ENCODE results near the gene PACS1. TPM values are rescaled to one million over a fixed set of nuclear protein-coding genes. Genes with fewer than 3 reads are reported as not detected.

Gene PACS1
- polyA plus RNA-seq, 3 donors = 8.1 to 36.8 (median 12.4) TPM

DNA sequence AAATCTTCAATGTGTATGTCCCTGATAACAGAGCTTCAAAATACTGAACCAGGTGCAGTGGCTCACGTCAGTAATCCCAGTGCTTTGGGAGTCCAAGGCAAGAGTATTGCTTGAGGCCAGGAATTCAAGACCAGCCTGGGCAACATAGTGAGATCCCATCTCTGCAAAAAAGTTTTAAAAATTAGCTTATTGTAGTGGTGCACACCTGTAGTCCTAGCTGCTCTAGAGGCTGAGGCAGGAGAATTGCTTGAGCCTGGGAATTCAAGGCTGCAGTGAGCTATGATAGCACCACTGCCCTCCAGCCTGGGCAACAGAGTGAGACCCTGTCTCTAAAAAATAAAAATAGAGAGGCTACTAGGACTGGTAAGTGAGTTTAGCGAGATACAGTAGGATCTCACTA, 84.0 kb downstream of the PACS1 start:
- H3K4me3 ChIP-seq (replicated peaks in 1 of 3; ENCODE audit: low read depth in 2 of 3, low read length in 3 of 3) = no peak overlapping the region
- H3K9me3 ChIP-seq (replicated peaks in 1 of 2; ENCODE audit: control insufficient read depth in 1 of 2, insufficient read depth in 1 of 2, low read length in 2 of 2) = no peaks in the 10 kb centered on the region
- H4K20me1 ChIP-seq (ENCODE audit: insufficient read depth, low read length) = peaks cover 27% of the 10 kb centered on the region
- no peak overlapping the region for H3K9ac ChIP-seq (ENCODE audit: insufficient read depth, low read length, poor library complexity, severe bottlenecking)
- no peaks in the 10 kb centered on the region for H3K79me2 ChIP-seq (ENCODE audit: insufficient read depth, low read length)
- 100% methylated on average over 1 of the region's 2 CpGs for WGBS (ENCODE audit: insufficient coverage)
- TF ChIP-seq, protein P1, sequence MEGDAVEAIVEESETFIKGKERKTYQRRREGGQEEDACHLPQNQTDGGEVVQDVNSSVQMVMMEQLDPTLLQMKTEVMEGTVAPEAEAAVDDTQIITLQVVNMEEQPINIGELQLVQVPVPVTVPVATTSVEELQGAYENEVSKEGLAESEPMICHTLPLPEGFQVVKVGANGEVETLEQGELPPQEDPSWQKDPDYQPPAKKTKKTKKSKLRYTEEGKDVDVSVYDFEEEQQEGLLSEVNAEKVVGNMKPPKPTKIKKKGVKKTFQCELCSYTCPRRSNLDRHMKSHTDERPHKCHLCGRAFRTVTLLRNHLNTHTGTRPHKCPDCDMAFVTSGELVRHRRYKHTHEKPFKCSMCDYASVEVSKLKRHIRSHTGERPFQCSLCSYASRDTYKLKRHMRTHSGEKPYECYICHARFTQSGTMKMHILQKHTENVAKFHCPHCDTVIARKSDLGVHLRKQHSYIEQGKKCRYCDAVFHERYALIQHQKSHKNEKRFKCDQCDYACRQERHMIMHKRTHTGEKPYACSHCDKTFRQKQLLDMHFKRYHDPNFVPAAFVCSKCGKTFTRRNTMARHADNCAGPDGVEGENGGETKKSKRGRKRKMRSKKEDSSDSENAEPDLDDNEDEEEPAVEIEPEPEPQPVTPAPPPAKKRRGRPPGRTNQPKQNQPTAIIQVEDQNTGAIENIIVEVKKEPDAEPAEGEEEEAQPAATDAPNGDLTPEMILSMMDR (IDR thresholded peaks at IDR 0.05) = no peak
- Mint-ChIP-seq H3K27ac (no peak overlapping the region), H3K4me3 (no peak overlapping the region), H3K9me3 (no peaks in the 10 kb centered on the region), H3K4me1 (peaks cover 15% of the 10 kb centered on the region), H3K27me3 (ENCODE audit: low read depth in 3 of 3) (peaks cover 0 to 2% (median 0%) of the 10 kb centered on the region in 3 donors), H3K36me3 (peaks cover 0 to 4% of the 10 kb centered on the region in 2 donors)
- no peaks in the 10 kb centered on the region for H3K4me1 ChIP-seq (ENCODE audit: control insufficient read depth in 1 of 2, insufficient read depth in 2 of 2, low read length in 2 of 2)
- DNase-seq = no peak
- no peak overlapping the region for H3K27ac ChIP-seq (ENCODE audit: low read depth in 1 of 2, low read length in 2 of 2)
- intact Hi-C loops (cut with micrococcal nuclease) = no loop called here
- no peak overlapping the region for H3K4me2 ChIP-seq (replicated peaks; ENCODE audit: extremely low read depth, low read length, poor library complexity, severe bottlenecking)
- no peaks in the 10 kb centered on the region for H3K36me3 ChIP-seq (replicated peaks in 1 of 2; ENCODE audit: control insufficient read depth in 1 of 2, insufficient read depth in 2 of 2, low read length in 2 of 2)
- no peak overlapping the region for H2AFZ ChIP-seq (ENCODE audit: insufficient read depth, low read depth, low read length, poor library complexity, severe bottlenecking)
- H3K27me3 ChIP-seq (ENCODE audit: control insufficient read depth in 2 of 2, insufficient read depth in 2 of 2, low read length in 2 of 2) = no peaks in the 10 kb centered on the region

DNA sequence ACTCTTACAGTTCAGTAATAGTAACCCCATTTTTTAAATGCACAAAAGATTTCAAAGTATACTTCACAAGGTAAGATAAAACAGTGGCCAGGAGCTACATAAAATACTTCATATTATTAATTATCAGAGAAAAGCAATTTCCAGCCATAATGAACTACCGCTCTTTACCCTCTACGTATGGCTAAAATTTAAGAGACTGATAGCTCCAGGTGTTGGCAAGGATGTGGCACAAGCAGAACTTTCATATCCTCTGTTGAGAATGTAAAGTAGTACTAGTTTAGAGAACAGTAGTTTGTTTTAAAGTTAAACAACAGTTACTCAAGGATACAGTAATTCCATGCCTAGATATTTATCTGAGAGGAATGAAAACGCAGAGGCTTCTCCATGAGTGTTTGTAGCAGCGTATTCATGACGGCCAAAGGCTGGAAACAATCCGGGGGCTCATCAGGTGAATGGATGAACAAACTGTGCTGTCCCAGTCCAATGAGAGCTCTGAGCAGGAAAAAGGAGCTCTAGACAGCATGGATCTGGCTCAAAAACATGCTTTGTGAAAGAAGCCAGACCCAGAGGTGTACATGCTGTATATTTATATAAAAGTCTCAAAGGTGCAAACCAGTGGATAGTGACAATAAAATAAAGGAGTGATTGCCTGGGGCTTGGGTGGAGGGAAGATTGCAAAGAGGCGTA, 85.5 kb downstream of the PACS1 start:
- Mint-ChIP-seq H3K4me3 (no peak overlapping the region), H3K27ac (no peak overlapping the region), H3K4me1 (peaks cover 17% of the 10 kb centered on the region), H3K27me3 (ENCODE audit: low read depth in 3 of 3) (peaks cover 0 to 2% (median 2%) of the 10 kb centered on the region in 3 donors), H3K9me3 (no peaks in the 10 kb centered on the region), H3K36me3 (peaks cover 0 to 4% of the 10 kb centered on the region in 2 donors)
- Histone ChIP-seq H3K27ac (ENCODE audit: low read depth in 1 of 2, low read length in 2 of 2) (no peak overlapping the region), H3K9me3 (replicated peaks in 1 of 2; ENCODE audit: control insufficient read depth in 1 of 2, insufficient read depth in 1 of 2, low read length in 2 of 2) (no peaks in the 10 kb centered on the region), H4K20me1 (ENCODE audit: insufficient read depth, low read length) (peaks cover 38% of the 10 kb centered on the region), H3K79me2 (ENCODE audit: insufficient read depth, low read length) (no peaks in the 10 kb centered on the region), H3K4me1 (ENCODE audit: control insufficient read depth in 1 of 2, insufficient read depth in 2 of 2, low read length in 2 of 2) (peaks cover 0 to 2% of the 10 kb centered on the region in 2 donors), H2AFZ (ENCODE audit: insufficient read depth, low read depth, low read length, poor library complexity, severe bottlenecking) (no peak overlapping the region), H3K36me3 (replicated peaks in 1 of 2; ENCODE audit: control insufficient read depth in 1 of 2, insufficient read depth in 2 of 2, low read length in 2 of 2) (no peaks in the 10 kb centered on the region), H3K9ac (ENCODE audit: insufficient read depth, low read length, poor library complexity, severe bottlenecking) (no peak overlapping the region), H3K4me2 (replicated peaks; ENCODE audit: extremely low read depth, low read length, poor library complexity, severe bottlenecking) (no peak overlapping the region), H3K4me3 (replicated peaks in 1 of 3; ENCODE audit: low read depth in 2 of 3, low read length in 3 of 3) (no peak overlapping the region), H3K27me3 (ENCODE audit: control insufficient read depth in 2 of 2, insufficient read depth in 2 of 2, low read length in 2 of 2) (no peaks in the 10 kb centered on the region)
- intact Hi-C loops (cut with micrococcal nuclease) = no loop called here
- WGBS (ENCODE audit: insufficient coverage) = 100% methylated on average over 4 of the region's 7 CpGs
- TF ChIP-seq, protein P1 (IDR thresholded peaks at IDR 0.05) = no peak
- DNase-seq = no peak
